Activated CD8-positive, alpha-beta memory T cell treated with anti-CD3 and anti-CD28 coated beads for 48 hours (primary cell): ENCODE data around the gene COQ9.
A peak's percentile ranks its signal among the peaks of the same experiment; 100 is the strongest.

Source experiments
- DNase-seq, 3 experiments: peaks; one replicate each; pipeline ENCODE4 v3.0.0-alpha.2; 2020; ENCODE audit warnings: low read depth in 2 of 3, low spot score in 2 of 3

The COQ9 gene

DNA sequence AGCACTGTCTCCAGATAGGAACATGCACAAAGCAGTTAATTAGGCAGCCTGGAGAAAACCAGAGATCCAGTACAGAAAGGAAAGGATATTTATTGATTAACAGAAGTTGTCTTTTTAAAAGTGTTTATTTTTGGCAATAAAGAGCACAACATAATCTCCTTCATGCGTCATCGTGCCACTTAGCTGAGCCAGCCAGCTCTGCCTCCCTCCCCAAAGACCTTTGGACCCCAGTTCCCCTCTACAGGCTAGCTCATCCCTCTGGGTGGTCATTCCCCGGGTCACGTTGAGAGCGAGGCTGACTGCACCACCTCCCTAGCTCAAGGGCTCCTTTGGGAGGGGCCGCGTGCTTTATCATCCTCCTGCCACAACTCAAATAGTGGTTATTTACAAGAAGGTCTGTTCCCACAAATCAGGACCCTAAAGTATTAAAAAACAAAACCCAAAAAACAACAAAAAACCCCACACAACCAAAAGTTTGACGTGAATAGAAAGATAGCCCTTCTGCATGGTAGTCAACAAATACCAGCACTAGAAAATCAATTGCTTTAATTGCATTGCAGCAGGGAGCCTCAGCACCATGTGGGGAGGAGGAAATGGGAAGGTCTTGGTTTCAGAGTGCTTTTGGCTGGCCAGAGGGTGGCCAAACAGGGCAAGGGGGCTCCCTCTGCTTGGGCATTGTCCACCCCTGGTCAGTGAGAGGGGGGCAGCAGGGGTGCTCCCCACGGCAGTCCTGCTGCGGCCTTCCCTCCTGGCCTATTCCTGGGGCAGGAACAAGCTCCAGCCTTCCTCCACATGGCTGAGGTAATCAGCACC, 24.8 kb downstream of the COQ9 start:
- no peak for DNase-seq

DNA sequence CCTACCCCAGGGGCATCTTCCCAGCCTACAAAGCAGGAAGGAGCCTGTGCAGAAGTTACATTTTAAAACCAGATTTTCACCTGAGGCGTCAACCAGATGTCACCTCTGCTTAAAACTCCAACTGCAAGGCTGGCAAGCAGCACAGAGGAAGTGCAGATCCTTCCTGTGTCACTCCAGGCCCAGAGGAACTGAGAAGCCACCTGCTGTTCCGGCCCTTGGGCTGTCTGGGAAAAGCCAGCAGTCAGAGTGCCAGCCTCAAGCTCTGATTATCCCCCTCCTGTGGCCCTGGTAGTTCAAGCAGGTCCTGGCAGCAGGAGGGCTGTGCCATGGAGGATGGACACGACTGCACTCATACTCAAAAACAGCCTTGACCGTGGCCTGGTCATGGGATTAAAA, 25.4 kb downstream of the COQ9 start:
- no peak for DNase-seq

DNA sequence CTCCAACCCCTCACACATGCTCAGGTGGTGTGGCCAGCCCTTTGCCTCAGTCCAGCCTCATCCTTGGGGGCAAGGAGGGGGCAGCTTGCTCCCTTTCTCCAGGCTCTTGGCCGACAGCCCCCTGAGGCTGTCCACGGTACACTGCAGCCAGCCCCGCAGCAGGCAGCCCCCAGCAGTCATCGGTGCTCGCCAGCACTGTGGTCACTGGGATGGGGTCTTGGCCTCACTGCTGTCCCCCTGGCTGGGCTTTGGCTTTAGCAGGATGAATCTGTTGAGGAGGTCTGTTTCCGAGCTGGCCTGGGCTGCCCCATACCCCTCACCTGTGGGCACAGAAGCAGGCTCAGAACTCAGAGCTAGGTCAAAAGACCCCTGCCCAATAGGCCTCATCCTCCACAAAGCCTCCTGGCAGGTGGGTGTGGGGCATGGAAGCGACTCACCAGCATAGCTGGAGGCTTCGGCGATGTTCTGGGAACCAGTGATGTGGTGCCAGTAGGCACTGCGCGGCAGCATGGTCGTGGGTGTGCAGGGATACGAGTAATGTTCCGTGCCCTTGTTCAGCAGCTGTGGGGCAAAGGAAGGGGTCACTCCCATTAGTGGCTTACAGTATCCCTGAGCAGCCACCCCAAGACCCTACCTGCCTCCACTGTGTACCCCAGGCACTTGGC, 26.0 kb downstream of the COQ9 start:
- DNase-seq, result no peak

DNA sequence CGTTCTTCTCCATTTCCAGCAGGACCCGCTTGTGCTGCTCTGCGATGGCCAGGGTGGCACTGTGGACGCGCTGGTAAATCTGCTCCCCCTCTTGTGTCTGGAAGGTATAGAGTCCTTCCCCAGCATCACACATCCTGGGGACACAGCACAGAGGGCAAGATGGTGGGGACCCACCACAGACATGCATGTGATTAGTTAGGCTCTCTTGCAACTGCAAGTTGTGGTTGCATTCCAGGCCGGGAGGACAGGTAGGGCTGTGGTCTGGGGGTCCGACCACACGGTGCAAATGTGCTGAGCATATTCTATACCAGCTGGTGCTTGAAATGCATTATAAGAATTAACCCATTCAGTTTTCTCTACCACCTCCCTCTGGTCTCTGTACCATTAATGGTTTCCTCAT, 26.6 kb downstream of the COQ9 start:
- DNase-seq, result no peak

DNA sequence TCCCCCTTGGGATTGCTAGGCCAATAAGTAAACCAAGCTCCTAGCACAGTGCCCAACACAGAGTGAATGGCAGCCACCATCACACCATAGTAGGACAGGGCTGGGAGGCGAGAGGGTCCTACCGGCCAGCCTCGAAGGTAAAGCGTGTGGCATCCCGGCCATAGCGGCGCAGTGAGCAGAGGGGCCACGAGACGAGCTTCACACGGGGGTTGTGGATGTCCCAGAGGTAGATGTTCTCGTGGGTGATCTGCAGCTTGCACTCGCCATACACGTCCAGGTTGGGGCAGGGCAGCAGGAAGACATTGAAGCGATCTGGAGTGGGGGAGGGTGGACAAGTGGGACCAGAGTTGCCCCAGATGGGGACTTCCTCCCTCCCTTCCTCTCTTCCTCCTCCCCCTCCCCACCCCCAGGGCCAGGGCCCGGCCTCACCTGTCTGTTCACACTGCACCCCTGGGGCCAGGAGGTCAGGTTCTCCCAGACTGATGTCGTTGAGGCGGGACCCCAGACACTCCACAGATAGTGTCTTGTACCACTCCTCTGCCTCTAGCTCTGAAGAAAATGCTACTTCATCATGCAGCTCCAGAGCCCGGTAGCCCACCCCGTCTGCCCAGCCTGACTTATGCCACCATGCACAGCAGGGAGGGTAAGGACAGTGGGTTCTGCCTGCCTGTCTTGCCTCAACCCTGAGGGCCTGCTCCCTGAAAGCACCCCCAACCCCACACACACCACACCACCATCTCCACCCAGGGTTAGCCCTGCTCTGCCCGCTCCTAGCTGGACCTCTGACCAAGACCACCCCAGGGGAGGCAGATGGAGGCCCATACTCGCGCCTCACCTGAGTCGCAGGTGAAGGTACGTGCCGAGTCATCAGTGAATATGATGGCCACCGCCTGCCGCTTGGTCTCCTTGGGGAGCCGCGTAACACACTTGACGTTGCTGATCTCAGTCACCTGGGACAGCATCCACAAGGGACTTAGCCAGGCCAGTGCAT, 27.7 kb downstream of the COQ9 start:
- no peak for DNase-seq

DNA sequence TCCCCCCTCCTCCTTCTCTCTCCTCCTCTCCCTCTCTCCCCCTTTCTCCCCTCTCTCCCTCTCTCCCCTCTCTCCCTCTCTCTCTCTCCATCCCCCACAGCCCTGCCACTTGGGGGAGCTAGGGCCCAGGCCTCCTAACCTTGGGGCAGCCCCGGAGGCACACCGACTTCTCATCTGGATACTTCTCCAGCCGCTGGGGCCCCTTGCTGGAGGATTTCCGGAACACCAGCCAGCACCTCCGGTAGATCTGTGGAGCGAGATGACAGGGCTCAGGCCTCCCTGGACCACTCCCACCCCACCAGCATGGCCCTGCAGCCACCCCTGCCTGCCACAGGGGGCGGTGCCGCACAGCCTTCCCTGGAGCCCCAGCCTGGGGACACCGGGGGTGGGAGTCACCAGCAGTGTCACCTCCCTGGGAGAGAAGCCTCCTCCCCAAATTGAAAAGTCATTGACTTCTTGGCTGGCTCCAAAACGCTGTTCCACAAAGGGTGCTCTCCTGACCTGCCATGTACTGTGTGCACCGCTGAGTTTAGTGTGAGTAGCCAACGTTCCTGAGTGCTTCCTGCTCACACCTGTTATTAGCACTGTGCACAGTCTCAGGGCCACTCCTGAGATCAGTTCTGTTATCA, 28.5 kb downstream of the COQ9 start:
- DNase-seq, result peak; percentile 59 to 72 (median 67)

DNA sequence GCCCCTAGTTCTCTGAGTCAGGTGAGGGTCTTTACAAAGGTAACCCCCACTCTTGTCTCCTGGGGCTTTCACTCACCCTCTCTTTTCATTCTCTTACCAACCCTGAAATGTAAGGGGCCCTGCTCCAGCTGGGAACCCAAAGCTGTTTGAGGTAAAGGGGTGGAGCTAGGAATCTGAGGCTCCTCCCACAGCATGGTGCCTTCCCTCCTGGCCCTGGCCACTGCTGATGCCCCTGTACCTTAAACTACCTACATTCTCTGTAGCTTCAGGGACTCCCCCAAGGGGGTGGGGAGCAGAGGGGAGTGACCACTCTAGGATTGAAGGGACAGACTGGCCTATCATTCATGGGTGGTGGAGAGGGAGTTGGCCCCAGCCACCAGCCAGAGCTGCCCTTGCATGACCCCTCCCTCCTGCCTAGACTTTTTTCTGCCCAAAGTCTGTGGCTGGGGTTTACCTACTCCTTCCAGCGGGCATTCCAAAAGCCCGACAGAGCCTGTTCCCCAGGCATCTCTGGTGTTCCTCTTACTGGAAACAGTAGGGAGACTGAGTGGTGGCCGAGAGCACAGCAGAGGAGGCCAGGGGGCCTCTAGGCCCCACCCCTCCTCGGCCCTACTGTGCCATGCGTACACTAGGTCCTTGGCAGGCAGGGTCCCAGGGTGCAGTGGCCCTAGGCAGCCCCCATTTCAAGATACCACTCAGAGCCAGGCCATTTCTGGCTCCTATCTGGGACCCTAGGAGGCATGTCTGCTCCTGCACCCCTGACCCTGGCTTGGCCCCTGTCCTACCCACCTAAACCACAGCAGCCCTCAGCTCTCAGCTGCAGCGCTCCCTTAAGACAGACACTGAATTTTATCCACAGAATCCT, 29.5 kb downstream of the COQ9 start:
- DNase-seq, result no peak

DNA sequence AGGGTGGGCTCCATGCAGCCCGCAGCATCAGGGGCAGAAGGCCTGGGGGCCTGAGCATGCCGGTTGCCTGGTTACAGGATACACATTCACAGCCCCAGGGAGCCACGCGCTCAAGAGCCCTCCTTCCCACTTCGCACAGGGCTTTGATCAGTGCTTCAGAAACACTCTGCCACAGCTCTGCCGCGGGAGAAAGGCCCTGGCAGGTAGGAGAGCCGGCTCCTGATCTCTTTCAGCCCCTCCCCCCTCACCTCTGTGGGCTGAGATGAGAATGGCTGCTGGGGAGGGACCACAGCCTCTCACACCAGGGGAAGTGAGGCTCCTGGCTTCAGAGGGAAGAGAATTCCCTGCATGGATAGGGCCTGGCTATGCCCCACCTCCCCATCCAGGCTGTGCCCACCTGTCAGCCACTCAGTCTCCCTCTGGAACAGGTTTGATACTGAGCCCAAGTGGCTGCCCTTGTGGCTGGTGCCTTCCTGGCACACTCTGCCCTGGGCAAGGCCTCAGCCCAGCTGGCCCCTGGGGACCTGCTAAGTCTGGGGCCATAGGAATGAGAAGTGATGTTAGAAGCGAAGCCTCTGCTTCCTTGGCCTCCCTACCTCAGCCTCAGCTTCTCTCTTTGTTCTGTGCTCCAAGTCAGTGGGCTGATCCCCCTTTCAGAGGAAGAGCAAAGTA, 30.4 kb downstream of the COQ9 start:
- DNase-seq, result no peak

DNA sequence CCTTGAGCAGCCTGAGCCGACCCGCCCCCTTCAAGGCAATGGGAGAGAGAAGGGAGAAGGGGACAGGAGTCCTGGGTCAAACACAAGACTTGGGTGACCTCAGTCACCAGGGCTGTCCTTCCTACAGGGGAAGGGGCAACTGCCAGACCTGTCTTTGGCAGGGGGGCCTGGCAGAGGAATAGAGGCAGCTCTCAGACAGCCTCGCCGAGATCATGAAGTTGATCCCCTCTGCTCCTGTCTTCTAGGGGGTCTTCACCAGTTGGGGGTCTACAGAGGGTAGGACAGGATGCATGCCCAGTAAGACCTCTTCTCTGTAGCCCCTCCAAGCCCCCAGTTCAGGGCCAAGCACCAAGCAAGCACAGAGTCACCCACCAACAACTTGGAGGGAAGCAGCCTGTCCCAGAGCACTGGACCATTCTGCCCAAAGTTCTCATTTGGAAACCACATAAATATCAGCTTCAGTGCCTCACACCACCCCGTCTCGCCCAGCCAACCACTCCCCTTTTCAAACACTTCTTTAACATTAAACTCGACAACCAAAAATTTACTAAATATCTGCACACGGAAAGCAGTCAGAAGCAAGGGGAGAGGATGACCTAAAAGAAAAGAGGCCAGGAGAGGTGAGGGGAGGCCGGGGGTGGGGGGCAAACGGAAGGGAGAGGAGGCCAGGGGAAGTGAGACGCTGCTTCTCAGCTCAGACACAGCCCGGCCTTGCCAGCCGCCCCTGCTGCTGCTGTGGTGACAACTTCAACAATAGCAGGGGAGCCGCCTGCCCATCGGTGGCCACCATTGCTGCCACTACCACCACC, 31.3 kb downstream of the COQ9 start:
- DNase-seq, result no peak

DNA sequence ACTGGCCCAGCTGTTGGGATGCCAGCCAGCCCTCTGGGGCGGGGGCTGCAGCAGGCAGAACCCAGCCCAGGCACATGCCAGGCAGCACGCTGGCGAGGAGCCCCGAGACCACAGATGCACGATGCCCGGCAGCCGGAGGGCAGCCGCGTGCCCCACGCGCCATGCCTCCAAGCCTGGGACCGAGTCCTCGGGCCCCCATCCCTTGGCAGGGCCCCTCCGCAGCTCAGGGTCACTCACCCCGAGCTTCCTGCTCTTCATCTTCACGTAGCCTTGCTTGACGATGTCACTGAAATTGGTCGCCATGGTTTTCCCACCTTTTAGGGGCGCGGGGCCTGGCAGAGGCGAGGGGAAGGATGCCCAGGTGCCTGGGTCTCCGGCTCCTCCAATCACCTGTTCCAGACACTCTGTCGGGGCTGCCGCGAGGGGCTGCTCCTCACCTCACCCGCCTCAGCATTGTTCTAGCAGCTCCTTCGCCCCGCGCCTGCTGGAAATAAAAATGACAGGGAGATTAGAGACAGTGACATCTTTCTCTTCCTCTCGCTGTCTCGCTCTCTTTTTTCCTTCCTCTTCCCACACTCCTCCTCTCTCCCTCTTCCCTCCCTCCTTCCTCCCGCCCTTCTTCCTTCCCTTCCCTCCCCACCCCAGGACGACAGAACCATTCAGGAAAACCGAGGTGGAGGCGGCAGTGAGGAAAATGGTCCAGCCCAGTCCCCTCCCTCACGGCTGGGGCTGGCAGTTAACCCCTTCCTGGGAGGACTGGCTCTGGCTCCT, 32.1 kb downstream of the COQ9 start:
- DNase-seq, result no peak

DNA sequence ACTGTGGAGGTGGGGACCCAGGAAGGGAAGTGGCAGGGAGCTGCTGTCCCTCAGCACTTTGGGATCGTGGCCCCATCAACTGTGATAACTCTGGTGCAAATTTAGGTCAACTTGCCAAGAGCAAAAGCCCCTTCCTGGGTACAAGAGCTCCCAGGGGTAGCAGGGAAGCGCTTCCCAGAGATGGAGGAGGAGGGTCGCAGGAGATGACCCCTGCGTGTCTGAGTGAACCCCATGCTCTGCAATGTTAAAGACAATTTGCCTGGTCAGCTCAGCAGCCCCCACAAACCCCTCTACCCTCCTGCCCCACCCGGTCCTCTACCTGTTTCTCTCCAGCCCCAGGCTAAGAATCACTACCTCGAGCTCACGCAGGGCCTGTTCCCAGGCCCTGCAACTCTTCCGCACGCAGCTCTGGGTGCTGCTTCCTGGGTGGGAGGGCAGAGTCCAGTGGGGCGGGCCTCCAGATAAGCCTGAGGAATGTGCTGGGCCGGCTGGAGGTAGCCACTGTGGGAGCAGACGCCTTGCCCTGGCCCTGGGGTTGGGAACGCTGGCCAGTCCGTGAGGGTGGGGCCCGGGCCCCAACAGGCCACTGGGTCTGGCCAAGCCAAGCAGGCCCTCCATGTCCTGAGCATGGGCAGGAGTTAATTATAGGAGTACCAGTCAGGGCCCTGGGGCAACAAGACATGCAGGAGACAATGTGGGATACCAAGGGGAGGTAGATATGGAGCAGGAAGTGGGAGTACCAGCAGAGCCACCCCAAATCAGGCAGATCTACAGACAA, 32.9 kb downstream of the COQ9 start:
- no peak for DNase-seq

DNA sequence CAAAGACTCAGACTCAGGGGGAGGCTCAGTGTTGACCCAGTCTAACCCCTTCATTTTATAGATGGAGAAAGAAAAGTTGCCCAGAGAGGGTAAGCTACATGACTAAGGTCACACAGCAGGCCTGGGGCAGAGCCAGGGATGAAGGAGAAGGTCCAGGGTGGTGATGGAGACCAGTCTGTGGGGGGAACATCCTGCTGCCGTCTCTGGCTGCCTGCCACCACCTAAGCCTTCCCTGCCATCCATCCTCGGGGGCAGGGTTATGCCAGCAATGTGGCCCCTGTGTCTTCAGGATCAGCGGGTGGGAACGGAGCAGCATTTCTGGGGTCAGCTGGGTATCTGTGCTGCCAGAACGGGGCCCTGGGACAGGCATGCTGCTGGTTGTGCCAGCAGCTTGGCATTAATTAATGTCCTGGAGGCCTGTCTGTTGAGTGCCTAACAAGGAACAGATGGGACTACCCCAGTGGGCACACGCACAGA, 33.5 kb downstream of the COQ9 start:
- DNase-seq, result no peak

DNA sequence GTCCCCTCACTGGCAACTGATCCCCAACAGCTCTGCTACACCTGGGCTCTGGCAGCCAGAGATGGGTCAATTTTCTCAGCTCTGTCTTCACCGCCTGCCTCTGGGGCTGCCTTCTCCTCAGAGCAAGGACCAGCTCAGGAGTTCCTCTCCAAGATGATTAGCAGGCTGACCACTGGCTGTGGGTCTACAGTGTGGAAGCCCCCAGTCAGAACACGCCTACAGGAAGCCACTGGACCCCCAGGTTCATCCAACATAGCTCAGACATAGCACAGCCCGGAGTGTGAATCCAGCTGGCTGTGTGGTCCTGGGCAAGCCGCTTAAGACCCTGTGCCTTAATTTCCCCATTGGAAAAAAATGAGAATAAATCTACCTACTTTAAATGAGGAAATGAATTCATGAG, 34.1 kb downstream of the COQ9 start:
- no peak for DNase-seq

DNA sequence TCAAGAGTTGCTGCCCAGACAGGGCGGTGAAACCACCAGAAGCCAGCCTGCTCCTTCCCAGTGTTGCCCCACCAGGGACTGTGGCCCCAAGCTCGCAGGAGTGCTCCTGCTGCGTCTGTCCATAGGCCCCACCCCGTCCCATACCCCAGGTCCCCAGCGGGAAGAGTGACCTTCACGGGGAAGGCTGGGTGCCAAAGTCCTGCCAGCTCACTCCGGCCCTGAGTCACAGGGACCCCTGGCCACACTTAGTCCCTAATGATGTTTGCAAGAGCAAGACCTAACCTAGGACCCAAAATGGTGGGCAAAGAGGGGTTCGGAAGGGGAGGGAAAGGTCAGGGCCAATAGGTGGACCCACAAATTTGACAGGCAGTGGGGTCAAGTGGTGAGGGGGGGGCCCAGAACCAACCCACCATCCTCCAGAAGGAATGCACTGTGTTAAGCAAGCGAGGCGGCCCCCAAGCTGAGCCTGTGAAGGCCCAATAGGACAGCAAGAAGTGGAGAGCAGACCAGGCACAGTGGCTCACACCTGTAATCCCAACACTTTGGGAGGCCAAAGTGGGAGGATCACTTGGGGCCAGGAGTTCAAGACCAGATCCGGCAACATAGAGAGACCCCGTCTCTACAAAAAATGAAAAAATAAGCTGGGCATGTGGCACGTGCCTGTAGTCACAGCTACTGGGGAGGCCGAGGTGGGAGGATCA, 35.7 kb downstream of the COQ9 start:
- no peak for DNase-seq

DNA sequence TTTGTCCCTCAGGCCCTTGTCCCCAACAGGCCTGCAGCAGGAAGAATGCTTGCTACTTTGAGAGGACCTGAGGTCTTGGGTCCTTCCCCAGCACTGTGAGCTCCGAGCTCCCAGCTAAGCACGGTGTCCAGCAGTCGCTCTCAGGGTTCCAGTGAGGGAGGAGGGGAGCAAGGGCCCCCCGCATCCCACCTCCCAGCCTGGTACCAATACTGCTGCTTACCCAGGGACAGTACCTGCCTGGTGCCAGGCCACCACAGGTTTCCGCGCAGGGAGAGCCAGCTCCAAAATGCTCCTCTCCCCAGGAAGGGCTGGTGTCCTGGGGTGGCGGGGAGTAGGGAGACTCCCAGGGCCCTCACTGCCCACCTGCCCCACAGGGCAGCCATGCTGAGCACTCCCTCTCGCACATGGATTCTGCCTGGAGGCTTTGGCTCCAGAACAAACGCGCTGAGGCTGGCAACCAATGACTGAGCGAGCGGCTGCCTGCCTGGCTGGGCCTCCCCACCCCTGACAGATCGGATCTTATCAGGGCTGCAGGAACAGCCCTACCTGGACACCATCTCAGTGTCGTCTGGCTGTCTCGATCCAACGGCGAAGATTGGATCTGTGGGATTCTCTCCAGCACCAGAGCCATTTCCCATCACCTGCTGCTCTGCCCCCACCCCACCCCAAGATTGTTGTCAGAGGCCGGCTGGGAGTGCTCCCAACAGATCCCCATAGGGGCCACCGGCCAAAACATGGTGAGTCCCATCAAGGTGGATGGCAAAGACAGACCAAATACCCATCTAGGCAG, 36.6 kb downstream of the COQ9 start:
- DNase-seq, result no peak

DNA sequence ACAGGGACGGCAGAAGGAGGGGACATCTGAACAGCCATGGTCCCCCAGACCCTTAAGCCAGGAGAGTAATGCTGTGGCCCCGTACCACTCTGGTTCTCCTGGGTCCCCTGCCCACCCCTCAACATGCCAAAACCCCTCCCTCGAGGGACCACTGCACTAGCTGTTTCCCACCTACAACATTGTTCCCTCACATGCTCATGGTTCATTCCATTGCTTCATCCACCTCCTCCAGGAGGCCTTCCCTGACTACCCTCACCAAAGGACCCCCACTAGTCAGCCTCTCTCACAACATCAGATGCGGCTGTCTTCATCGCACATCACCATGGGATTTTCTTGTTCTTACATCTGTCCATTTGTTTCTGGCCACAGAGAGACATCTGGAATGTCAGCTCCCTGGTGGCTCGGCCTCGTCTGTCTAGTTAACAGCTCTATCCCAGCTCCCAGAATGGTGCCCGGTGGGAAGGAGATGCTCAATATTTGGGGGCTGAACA, 37.3 kb downstream of the COQ9 start:
- no peak for DNase-seq
